Suppressor macrophage treated with lipopolysaccharide for 4 hours (primary cell): ENCODE data around the gene ESPNL.

Experiments
- DNase-seq: peaks from one replicate; pipeline ENCODE4 v3.0.0-alpha.2; 2020

The ESPNL gene

DNA sequence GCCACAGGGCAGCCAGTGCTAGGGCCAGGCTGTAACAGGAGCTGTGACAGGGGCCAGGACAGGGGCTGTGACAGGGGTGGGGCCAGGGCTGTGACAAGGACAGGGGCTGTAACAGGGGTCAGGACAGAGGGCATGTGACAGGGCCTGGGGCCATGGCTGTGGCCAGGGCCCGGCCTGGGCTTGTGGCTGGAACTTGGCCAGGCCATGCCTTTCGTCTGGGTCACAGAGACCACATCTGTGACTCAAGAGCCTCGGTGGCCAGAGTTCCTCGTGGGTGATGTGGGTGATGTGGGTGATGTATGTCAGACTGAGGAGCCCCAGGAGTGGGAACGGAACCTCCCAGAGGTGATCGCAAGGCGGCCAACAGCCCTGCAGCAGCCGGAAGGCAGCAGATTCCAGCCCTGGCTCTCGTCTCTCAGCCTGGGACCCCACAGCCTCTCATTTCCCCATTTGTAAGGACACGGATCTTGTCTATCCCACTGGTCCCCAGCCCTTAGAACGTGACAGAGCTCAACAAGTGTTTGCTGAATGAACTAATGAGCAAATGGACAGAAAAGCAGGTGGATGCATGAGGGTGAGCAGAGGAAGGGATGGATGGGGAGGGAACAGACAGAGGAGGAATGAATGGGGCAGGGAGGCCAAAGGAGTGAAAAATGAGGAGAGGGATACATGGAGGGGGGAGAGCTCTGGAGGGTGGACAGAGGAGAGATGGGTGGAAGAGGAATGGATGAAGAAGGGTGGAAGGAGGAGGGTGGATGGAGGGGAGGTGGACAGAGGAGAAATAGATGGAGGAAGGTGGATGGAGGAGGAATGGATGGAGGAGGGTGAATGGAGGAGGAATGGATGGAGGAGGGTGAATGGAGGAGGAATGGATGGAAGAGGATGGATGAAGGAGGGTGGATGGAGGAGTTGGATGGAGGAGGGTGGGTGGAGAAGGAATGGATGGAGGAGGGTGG lies 17.3 kb downstream of the ESPNL start:
- no peak for DNase-seq

DNA sequence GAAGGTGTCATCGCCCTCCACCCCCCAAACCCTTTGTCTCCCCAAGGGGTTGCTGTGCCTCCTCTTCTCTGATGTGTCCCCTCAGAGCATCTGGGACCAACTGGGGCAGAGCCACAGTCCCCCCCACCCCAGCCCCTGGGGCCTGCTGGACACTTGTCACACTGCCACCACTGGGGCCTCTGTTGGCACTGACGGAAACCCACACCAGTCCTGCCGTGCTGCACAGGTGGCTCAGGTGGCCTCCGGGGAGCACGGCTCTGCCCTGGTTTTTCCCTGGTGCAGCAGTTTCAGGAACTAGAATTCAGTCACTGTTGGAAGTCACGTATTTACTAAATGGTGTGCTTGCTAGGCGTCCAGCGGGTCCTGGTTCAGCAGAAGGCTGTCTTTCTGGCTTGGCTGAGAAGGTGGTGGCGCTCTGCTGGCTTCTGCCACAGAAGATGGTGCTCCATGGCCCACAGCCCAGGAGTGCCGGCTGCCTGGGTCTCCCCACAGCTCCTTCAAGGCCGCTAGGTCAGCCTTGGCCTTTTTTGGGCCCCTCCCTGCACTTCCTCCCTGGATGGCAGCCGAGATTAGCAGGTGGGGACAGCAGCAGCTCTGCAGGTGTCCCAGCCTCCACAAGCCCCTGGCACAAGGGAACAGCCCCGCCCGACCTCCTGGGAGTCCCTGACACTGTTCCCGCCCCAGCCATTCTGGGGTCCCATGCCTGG lies 19.8 kb downstream of the ESPNL start:
- no peak for DNase-seq

GRCh38 chr2:238120463-238121298 lies 20.5 kb downstream of the ESPNL start:
- DNase-seq: no peak

DNA sequence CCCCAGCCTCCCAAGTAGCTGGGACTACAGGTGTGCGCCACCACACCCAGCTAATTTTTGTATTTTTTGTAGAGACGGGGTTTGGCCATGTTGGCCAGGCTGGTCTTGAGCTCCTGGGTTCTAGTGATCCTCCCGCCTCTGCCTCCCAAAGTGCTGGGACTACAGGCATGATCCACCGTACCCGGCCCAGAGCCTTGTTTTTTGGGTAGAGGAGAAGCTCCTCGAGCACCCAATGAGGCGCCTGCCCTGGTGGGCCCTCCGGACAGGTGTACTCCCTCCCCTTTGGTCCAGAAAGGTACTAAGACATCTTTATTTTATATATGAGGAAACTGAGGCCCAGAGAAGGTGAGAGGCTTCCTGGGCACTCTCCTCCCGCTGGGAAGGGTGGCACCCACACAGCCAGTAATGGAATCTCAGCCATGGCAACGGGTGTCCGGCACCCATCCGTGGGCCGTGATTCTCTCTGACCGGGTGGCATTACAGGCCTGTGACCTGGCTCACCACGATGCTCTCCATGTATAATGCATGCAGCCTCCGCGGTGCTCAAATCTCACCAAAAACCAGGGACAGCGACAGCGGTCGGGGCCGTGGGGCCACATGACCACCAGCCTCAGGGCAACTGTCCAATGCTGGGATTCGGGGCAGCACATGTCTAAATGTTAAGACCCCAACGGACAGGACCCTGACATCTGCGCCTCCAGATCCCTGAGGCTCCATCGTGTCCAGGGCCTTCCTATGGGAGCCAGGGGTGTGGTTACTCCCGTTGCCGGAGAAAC lies 21.6 kb downstream of the ESPNL start:
- DNase-seq: no peak

- DNase-seq: no peak
These were observed 22.4 kb downstream of the ESPNL start for GRCh38 chr2:238122287-238123217.

GRCh38 chr2:238123218-238123971 lies 23.3 kb downstream of the ESPNL start:
- no peak for DNase-seq

- DNase-seq: no peak
These were observed 23.9 kb downstream of the ESPNL start for GRCh38 chr2:238123991-238124470.

- DNase-seq: no peak
These were observed 24.5 kb downstream of the ESPNL start for GRCh38 chr2:238124488-238125126.

- no peak for DNase-seq
These were observed 25.2 kb downstream of the ESPNL start for GRCh38 chr2:238125127-238125885.

GRCh38 chr2:238126338-238126737 lies 26.2 kb downstream of the ESPNL start:
- DNase-seq: no peak

DNA sequence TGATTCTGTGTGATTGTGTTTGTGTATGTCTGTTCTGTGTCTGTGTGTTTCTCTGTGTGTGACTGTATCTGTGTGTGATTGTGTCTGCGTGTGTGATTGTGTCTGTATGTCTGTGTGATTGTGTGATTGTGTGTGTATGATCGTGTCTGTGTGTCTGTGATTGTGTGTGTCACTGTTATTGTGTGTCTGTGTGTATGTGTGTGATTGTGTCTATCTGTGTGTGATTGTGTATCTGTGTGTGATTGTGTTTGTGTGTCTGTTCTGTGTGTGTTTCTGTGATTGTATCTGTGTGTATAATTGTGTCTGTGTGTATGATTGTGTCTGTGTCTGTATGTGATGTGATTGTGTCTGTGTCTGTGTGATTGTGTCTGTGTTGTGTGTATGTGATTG lies 26.6 kb downstream of the ESPNL start:
- no peak for DNase-seq

GRCh38 chr2:238127165-238128060 lies 27.3 kb downstream of the ESPNL start:
- DNase-seq: no peak

DNA sequence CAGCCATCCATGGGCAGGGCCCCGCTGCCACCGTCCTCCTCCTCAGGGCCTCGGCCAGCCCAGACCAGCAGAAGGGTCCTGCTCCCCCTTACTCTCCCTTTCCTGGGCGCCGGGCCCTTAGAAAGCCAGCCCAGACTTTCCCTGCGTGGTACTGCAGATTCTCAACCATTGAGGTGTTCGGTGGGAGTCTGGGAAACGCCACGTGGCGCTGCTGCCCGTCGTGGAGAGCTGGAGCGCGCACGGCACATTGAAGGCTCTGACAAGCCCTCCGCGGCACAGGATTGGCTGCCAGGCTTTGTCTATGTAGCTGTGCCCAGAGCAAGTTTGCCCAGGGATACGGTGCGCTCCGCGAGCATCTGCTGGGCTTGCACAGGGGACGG lies 27.9 kb downstream of the ESPNL start:
- no peak for DNase-seq

GRCh38 chr2:238128534-238129001 lies 28.4 kb downstream of the ESPNL start:
- DNase-seq: no peak

GRCh38 chr2:238129166-238130010 lies 29.2 kb downstream of the ESPNL start:
- no peak for DNase-seq

DNA sequence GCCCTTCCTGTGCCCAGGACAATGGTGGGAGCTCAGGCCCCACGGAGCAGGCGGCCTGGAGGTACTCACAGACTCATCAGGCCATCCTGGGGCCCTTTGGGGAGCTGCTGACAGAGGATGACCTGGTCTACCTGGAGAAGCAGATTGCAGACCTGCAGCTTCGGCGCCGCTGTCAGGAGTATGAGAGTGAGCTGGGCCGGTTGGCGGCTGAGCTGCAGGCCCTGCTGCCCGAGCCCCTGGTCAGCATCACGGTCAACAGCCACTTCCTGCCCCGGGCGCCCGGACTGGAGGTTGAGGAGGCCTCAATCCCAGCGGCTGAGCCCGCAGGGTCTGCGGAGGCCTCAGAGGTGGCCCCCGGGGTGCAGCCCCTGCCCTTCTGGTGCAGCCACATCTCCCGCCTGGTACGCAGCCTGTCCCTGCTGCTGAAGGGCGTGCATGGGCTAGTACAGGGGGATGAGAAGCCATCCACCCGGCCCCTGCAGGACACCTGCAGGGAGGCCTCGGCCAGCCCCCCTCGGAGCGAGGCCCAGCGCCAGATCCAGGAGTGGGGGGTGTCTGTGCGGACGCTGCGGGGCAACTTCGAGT lies 30.1 kb downstream of the ESPNL start:
- DNase-seq: no peak
